HG03175 (cell line): ENCODE results near the gene DAPK1.
A peak's percentile ranks its signal among the peaks of the same experiment; 100 is the strongest.
"Not testable (repeated sequence)": the region's sequence is repeated elsewhere in the genome, so short reads cannot be mapped to it uniquely, and the experiment has no call there.

ENCODE experiments used
- ATAC-seq: cut with Tn5 transposase; IDR thresholded peaks from one replicate; pipeline ENCODE4 v1.9.1; 2021; ENCODE audit warnings: mild to moderate bottlenecking, moderate library complexity; ENCODE audit not compliant: unreplicated experiment

The DAPK1 gene

DNA sequence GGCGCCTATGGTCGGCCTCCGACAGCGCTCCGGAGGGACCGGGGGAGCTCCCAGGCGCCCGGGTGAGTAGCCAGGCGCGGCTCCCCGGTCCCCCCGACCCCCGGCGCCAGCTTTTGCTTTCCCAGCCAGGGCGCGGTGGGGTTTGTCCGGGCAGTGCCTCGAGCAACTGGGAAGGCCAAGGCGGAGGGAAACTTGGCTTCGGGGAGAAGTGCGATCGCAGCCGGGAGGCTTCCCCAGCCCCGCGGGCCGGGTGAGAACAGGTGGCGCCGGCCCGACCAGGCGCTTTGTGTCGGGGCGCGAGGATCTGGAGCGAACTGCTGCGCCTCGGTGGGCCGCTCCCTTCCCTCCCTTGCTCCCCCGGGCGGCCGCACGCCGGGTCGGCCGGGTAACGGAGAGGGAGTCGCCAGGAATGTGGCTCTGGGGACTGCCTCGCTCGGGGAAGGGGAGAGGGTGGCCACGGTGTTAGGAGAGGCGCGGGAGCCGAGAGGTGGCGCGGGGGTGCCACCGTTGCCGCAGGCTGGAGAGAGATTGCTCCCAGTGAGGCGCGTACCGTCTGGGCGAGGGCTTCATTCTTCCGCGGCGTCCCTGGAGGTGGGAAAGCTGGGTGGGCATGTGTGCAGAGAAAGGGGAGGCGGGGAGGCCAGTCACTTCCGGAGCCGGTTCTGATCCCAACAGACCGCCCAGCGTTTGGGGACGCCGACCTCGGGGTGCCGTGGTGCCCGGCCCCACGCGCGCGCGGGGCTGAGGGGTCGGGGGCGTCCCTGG, 561 bp downstream of the DAPK1 start:
- ATAC-seq, result peak; percentile 24

- no peak for ATAC-seq
Measured at GRCh38 chr9:87498811-87499360, 1.2 kb downstream of the DAPK1 start.

GRCh38 chr9:87499424-87500017, 1.9 kb downstream of the DAPK1 start:
- ATAC-seq, result peak; percentile 44

GRCh38 chr9:87500491-87501270, 3.0 kb downstream of the DAPK1 start:
- ATAC-seq, result no peak

DNA sequence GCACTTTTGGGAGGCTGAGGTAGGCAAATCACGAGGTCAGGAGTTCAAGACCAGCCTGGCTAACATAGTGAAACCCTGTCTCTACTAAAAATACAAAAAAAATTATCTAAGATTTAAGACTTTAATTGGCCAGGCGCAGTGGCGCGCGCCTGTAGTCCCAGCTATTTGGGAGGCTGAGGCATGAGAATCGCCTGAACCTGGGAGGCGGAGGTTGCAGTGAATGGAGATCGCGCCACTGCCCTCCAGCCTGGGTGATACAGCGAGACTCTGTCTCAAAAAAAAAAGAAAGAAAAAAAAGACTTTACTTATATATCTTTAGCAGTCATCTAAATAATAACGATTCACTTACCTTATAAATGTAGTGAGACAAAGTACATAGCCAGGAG, 3.6 kb downstream of the DAPK1 start:
- ATAC-seq, result not testable (repeated sequence)

- no peak for ATAC-seq
Measured at GRCh38 chr9:87501806-87502205, 4.1 kb downstream of the DAPK1 start.

- no peak for ATAC-seq
Measured at GRCh38 chr9:87502391-87503221, 4.9 kb downstream of the DAPK1 start.

GRCh38 chr9:87503430-87503829, 5.8 kb downstream of the DAPK1 start:
- ATAC-seq, result no peak

DNA sequence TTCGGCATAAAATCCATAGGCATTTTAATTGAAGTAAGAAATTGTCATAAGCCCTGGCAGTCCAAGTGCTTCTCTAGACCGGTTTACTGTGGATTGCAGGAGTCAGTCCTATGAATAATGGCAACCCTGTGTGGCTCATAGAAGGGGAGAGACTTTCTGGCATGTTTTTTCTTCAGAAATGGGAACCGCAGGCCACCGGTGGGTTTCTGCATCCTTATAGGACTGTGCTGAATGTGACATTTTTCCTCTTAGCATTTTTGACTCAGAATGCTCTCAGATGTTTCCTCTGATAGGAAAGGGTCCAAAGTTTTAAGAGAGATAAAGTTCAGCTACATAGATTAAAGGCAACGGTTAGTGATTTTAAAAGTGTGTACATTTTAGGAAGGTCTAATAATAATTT, 6.3 kb downstream of the DAPK1 start:
- no peak for ATAC-seq

DNA sequence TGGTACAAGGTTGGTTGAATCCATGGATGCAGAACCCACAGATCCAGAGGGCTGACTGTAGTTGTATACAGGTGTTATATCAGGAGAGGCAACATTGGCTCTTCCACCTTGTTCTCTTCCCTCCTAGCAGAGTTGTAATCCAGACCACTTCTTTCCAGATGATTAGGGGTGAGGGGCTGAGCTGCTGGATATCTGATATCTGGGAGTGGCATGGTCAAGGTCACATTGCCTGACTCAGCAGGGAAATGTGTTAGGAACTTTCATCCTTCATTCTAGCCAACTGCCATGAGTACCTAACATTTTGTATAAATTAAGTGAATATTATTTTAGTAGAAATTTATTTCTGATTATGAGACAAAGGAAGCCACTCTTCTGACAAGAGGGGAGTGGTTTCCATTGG, 7.3 kb downstream of the DAPK1 start:
- ATAC-seq, result no peak

GRCh38 chr9:87505869-87506678, 8.4 kb downstream of the DAPK1 start:
- ATAC-seq, result no peak

GRCh38 chr9:87507576-87507975, 9.9 kb downstream of the DAPK1 start:
- no peak for ATAC-seq

GRCh38 chr9:87510252-87510683, 12.6 kb downstream of the DAPK1 start:
- ATAC-seq, result no peak

DNA sequence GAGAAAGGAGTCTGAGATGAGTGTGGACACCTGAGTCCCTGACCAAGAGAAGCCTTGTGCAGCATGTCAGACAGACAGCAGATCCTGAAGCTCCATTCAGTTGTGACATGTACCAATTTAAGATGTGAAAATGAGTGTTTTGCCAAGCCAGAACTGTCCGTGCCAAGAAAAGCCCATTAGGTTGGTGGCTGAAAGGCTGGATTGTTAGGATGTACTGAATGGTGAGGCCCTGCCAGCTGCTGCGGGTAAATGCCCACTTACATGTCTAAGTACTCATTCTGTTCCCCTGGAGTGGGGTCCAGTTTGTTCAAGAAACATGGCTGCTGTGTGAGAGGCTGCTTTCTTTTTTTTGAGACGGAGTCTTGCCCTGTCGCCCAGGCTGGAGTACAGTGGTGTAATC, 14.6 kb downstream of the DAPK1 start:
- ATAC-seq, result no peak

GRCh38 chr9:87513161-87513560, 15.5 kb downstream of the DAPK1 start:
- no peak for ATAC-seq

DNA sequence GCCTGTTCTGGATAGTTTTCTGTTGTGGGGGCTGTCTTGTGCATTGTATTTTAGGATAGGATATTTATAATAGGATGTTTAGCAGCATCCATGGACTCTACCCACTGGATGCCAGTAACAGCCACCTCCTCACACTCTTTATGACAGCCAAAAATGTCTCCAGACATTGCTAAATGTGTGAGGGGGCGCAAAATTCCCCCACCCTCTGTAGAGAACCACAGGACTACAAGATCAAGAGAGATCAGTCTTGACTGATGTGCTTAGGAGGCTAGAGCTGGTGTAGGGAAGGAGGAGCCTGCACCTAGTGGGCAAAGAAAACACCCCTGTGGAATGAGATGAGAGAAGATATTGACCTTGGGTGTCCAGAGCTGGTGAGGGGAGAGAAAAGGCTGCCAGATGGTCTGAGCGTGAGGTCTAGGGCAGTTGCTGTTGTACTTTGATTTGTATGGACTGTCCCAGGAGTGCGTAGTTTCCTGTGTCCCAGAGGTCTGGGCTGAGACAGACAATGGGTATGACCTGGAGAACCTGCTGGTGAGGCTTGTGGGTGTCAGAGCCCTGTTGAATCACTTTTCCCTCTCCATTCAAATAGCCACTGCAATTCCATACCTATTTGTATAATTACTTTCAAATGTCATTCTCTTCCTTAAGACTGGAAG, 16.3 kb downstream of the DAPK1 start:
- no peak for ATAC-seq

- ATAC-seq, result no peak
Measured at GRCh38 chr9:87515006-87515405, 17.3 kb downstream of the DAPK1 start.

DNA sequence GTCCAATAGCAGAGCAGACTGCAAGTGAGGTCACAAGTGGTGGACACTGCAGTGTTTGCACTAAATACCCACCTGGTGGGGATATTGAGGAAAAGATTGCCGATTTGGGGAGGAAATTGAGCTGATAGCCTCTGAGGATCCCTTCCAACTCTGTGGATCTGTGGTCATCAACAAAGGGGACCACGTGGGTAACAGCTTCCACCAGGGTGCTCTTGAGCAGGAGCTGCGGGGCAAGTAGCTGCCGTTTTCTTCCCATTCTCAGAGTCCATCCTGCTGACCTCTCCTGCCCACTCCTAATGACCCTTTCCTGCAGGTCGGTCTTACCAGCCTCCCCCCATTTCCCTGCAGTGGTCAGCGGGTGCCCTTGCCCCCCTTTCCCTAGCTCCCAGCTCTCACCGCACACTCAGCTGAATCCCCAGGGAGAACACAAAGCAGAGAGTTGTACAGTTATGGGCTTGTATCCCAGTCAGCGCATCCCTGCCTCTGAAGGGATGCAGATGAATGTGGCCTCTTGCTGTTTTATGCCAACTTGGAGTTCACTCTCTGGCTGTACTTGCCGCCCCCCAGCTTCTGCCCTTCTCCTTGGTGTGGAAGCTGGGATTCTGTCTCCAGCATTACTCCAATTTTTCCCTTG, 18.0 kb downstream of the DAPK1 start:
- no peak for ATAC-seq
